ENCODE data around the gene AKR1D1.

The AKR1D1 gene

DNA sequence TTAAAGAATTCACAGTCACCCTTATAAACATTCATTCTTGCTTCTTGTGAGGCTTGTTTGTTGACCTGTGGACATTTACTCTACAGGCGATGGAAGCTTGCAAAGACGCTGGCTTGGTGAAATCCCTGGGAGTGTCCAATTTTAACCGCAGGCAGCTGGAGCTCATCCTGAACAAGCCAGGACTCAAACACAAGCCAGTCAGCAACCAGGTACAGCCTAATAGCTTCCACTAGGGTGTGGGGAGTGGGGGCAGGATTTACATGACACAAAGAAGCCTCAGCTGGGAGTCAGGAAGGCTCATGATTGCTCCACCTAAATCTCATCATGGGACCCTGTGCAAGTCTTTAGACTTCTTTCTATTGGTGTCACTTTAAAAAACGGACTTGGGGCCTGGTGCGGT, 29.0 kb downstream of the AKR1D1 start:
- in situ Hi-C loops (cut with HindIII; ENCODE audit: low pct_unique_long_range_greater_than_20kb, low sequenced_read_pairs) = no loop called here
- TF ChIP-seq JUND (IDR thresholded peaks at IDR 0.05; ENCODE audit: low read depth) = no peak
- peak in 1 of 2 experiments; percentile 54 for DNase-seq (ENCODE audit: low read depth in 1 of 2, low spot score in 1 of 2)

DNA sequence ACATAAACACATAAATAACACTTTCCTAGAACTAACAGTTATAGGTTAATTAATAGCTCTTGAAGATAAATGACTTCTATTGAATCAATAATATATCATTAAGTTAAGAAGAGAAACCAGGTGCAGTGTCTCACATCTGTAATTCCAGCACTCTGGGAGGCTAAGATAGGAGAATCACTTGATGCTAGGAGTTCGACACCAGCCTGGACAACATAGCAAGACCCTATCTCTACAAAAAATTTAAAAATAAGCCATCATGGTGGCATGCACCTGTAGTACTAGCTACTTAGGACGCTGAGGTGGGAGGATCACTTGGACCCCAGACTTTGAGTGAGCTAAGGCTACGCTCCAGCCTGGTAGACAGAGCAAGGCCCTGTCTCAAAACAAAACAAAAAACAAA, 38.8 kb downstream of the AKR1D1 start:
- in situ Hi-C loops (cut with HindIII; ENCODE audit: low pct_unique_long_range_greater_than_20kb, low sequenced_read_pairs) = no loop called here
- TF ChIP-seq JUND (IDR thresholded peaks at IDR 0.05; ENCODE audit: low read depth) = no peak
- no peak for DNase-seq (ENCODE audit: low read depth in 1 of 2, low spot score in 1 of 2)

- DNase-seq (ENCODE audit: low read depth in 1 of 2, low spot score in 1 of 2) = no peak
- no peak for TF ChIP-seq JUND (IDR thresholded peaks at IDR 0.05; ENCODE audit: low read depth)
- in situ Hi-C loops (cut with HindIII; ENCODE audit: low pct_unique_long_range_greater_than_20kb, low sequenced_read_pairs) = no loop called here
Measured at GRCh38 chr7:138116141-138116540, 39.9 kb downstream of the AKR1D1 start.

DNA sequence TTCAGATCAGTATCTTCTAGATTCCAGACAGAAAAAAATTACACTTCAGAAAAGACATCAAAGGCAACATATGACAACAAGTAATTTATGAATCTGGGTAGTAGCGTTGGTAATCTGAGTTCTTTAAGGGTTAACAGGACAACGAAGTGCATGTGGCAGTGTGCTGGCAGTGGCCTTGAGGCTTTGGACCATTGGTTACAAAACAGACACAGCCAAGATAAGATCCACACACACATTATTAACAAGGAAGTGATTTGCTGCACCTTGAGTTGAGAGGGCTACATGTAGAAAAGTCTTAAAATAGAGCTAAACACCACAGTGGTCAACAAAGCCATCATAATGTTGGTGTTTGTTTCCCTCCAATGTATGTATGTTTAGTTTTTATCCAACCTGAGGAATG, 40.6 kb downstream of the AKR1D1 start:
- DNase-seq (ENCODE audit: low read depth in 1 of 2, low spot score in 1 of 2) = peak in 1 of 2 experiments; percentile 25
- in situ Hi-C loops (cut with HindIII; ENCODE audit: low pct_unique_long_range_greater_than_20kb, low sequenced_read_pairs) = no loop called here
- TF ChIP-seq JUND (IDR thresholded peaks at IDR 0.05; ENCODE audit: low read depth) = no peak

DNA sequence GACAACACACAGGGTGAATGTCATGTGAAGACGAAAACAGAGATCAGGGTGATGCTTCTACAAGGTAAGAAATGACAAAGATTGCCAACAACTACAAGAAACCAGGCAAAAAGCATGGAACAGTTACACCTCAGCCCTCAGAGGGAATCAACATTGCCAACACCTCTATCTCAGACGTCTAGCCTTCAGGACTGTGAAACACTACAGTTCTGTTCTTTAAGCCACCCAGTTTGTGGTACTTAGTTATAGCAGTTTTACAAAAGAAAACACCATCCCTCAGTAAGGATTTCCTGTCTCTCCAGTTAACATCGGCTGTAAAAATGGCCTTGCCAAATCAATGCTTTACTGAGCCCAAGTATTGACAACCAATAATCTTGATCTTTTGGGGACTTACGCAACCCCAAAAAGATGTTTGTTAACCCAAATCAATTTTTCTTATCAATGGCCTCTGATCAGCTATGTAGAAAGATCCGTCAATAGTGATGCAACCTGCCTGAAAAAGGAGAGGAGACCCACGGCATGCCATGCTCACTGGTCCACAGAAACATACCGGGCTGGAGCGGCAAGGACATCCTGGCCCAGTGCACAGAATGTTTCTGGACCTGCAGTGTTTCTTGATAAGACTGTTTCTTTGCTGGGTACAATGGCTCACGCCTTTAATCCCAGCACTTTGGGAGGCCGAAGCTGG, 44.0 kb downstream of the AKR1D1 start:
- no peak for DNase-seq (ENCODE audit: low read depth in 1 of 2, low spot score in 1 of 2)
- TF ChIP-seq JUND (IDR thresholded peaks at IDR 0.05; ENCODE audit: low read depth) = no peak
- in situ Hi-C loops (cut with HindIII; ENCODE audit: low pct_unique_long_range_greater_than_20kb, low sequenced_read_pairs) = no loop called here

GRCh38 chr7:138122162-138122561, 45.9 kb downstream of the AKR1D1 start:
- no peak for DNase-seq (ENCODE audit: low read depth in 1 of 2, low spot score in 1 of 2)
- TF ChIP-seq JUND (IDR thresholded peaks at IDR 0.05; ENCODE audit: low read depth) = no peak
- in situ Hi-C loops (cut with HindIII; ENCODE audit: low pct_unique_long_range_greater_than_20kb, low sequenced_read_pairs) = no loop called here

- in situ Hi-C loops (cut with HindIII; ENCODE audit: low pct_unique_long_range_greater_than_20kb, low sequenced_read_pairs) = no loop called here
- DNase-seq (ENCODE audit: low read depth in 1 of 2, low spot score in 1 of 2) = no peak
- no peak for TF ChIP-seq JUND (IDR thresholded peaks at IDR 0.05; ENCODE audit: low read depth)
Measured at GRCh38 chr7:138125119-138125518, 48.9 kb downstream of the AKR1D1 start.

GRCh38 chr7:138125598-138126111, 49.4 kb downstream of the AKR1D1 start:
- no peak for DNase-seq (ENCODE audit: low read depth in 1 of 2, low spot score in 1 of 2)
- TF ChIP-seq JUND (IDR thresholded peaks at IDR 0.05; ENCODE audit: low read depth) = no peak
- in situ Hi-C loops (cut with HindIII; ENCODE audit: low pct_unique_long_range_greater_than_20kb, low sequenced_read_pairs) = no loop called here

DNA sequence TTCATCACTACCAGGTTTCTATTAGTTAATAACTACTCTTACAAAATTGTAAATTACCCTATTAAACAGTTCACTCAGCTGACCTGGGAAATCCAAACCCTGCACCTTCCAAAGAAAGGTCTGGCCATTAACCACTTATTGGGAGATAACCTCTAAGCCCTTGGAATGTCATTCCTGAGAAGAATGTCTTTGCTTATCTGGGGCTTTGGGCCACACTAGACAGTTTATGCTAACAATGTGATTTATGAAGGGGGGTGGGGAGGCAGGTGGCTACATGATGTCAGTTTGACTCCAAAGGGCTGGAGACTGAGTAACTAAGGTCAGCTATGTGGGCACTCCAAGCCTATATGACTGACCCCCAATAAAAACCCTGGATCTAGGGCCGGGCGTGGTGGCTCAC, 50.7 kb downstream of the AKR1D1 start:
- no peak for TF ChIP-seq JUND (IDR thresholded peaks at IDR 0.05; ENCODE audit: low read depth)
- in situ Hi-C loops (cut with HindIII; ENCODE audit: low pct_unique_long_range_greater_than_20kb, low sequenced_read_pairs) = no loop called here
- DNase-seq (ENCODE audit: low read depth in 1 of 2, low spot score in 1 of 2) = no peak

DNA sequence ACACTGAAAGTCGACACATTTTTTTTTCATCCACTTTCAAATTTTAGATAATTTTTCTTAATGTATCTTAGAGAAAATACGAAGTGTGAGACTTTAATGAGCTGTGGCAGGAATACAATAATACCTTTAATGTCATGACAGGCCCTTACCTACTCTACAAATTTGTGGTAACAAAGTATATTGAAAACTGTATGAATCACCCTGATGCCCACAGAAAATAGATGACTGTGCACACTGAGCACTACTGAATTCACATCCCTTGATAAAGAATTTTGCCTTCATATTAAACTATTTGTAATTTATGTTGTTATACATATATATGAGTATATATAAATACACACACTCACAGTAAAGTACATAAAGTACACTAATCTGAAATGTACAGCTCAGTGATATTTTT, 51.7 kb downstream of the AKR1D1 start:
- DNase-seq (ENCODE audit: low read depth in 1 of 2, low spot score in 1 of 2) = no peak
- in situ Hi-C loops (cut with HindIII; ENCODE audit: low pct_unique_long_range_greater_than_20kb, low sequenced_read_pairs) = no loop called here
- no peak for TF ChIP-seq JUND (IDR thresholded peaks at IDR 0.05; ENCODE audit: low read depth)

- in situ Hi-C loops (cut with HindIII; ENCODE audit: low pct_unique_long_range_greater_than_20kb, low sequenced_read_pairs) = no loop called here
- no peak for TF ChIP-seq JUND (IDR thresholded peaks at IDR 0.05; ENCODE audit: low read depth)
- DNase-seq (ENCODE audit: low read depth in 1 of 2, low spot score in 1 of 2) = no peak
Measured at GRCh38 chr7:138129551-138130165, 53.4 kb downstream of the AKR1D1 start.

GRCh38 chr7:138137423-138138171, 61.3 kb downstream of the AKR1D1 start:
- in situ Hi-C loops (cut with HindIII; ENCODE audit: low pct_unique_long_range_greater_than_20kb, low sequenced_read_pairs) = no loop called here
- no peak for TF ChIP-seq JUND (IDR thresholded peaks at IDR 0.05; ENCODE audit: low read depth)
- no peak for DNase-seq (ENCODE audit: low read depth in 1 of 2, low spot score in 1 of 2)

DNA sequence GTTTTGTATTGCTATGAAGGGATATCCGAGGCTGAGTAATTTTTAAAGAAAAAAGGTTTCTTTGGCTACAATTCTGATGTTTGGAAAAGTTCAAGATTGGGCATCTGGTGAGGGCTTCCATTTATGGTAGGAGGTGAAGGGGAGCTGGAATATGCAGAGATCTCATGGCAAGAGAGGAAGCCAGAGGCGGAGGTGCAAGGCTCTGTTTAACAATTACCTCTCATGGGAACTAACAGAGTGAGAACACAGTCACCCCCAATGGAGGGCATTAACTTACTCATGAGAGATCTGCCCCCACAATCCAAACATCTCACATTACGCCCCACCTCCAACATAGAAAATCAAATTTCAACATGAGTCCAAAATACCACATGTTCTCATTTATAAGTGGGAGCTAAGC, 62.0 kb downstream of the AKR1D1 start:
- in situ Hi-C loops (cut with HindIII; ENCODE audit: low pct_unique_long_range_greater_than_20kb, low sequenced_read_pairs) = no loop called here
- TF ChIP-seq JUND (IDR thresholded peaks at IDR 0.05; ENCODE audit: low read depth) = no peak

More for the DNA sequence above, 62.0 kb downstream of the AKR1D1 start:
- no peak for DNase-seq (ENCODE audit: low read depth in 1 of 2, low spot score in 1 of 2)

Measured in T47D (cell line).